SU-DHL-6 (cell line): ENCODE data around the gene PRMT3.

Experiments used
- CTCF ChIP-seq: fragments of 200-600 bp; sonication (generic); IDR thresholded peaks from one replicate; pipeline ENCODE4 v1.5.1; 2017; ENCODE audit warnings: antibody characterized with exemption, mild to moderate bottlenecking, low read length, moderate library complexity; ENCODE audit not compliant: insufficient read depth, poor library complexity, severe bottlenecking
- EZH2phosphoT487 ChIP-seq: fragments of 200-600 bp; sonication (generic), shearing (Covaris generic); conservative IDR thresholded peaks from 2 replicates; pipeline ENCODE4 v1.6.1; 2018; ENCODE audit warnings: mild to moderate bottlenecking, antibody characterized with exemption, low read length, moderate library complexity, mixed read lengths

GRCh38 chr11:20388096-20389055, 860 bp downstream of the PRMT3 start:
- TF ChIP-seq CTCF (no peak), EZH2phosphoT487 (no peak)
